ENCODE measurements around the gene HPGDS.

DNA sequence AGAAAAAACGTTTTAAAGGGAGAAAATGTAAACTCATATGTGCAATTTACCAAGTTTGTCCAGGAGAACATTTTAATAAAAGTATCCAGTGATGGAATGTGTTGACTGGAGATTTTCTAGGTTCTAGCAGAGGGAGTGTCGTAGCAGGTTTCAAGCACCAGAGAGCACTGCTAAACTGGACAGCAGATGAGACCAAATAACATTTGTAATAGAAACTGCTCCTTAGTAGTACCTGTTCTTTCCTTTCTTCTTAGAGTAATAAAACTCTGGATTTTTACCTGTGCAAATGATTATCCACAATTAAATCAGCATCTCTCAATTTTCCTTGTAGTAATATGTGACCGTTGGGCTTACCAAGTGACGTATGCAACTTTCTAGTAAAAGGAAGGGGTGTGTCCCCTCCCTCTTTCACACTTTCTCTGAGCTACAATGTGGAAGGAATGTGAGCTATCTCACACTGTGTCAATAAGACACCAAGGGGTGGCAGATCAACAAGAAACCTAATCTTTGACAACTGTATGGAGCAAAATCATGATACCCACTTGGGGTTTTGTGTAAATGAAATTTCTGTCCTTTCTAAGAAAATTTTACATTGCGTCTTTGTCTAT is 9.5 kb downstream of the HPGDS start:
- TF ChIP-seq, protein P1, sequence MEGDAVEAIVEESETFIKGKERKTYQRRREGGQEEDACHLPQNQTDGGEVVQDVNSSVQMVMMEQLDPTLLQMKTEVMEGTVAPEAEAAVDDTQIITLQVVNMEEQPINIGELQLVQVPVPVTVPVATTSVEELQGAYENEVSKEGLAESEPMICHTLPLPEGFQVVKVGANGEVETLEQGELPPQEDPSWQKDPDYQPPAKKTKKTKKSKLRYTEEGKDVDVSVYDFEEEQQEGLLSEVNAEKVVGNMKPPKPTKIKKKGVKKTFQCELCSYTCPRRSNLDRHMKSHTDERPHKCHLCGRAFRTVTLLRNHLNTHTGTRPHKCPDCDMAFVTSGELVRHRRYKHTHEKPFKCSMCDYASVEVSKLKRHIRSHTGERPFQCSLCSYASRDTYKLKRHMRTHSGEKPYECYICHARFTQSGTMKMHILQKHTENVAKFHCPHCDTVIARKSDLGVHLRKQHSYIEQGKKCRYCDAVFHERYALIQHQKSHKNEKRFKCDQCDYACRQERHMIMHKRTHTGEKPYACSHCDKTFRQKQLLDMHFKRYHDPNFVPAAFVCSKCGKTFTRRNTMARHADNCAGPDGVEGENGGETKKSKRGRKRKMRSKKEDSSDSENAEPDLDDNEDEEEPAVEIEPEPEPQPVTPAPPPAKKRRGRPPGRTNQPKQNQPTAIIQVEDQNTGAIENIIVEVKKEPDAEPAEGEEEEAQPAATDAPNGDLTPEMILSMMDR (IDR thresholded peaks at IDR 0.05), result peak in 2 of 4 experiments; percentile 21 to 52
- TF ChIP-seq POLR2A (IDR thresholded peaks at IDR 0.05) (no peak), POLR2AphosphoS5 (IDR thresholded peaks at IDR 0.05) (peak; percentile 13)
